ENCODE results near the gene TTR. TPM values are rescaled to one million over a fixed set of nuclear protein-coding genes. Genes with fewer than 3 reads are reported as not detected.

Gene TTR
- total RNA-seq, 3 donors from 2014 or later, result not detected

DNA sequence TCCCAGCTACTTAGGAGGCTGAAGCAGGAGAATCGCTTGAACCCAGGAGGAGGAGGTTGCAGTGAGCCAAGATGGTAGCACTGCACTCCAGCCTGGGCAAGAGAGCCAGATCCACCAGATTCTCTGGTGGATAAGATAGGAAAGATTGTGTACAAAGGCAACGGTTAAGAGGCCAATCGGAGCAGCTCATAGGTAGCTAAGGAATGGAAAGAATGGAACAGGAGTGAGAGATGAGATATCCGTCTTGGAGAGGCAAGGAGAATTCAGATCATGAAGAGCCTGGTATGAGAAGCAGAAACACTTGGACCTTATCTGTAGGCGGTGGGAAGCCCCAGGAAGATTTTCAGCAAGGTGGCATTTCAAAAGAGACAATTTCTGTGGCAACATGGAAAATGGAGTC is 27.1 kb downstream of the TTR start:
- Histone ChIP-seq H3K9me3 (no peaks in the 10 kb centered on the region), H3K27me3 (no peaks in the 10 kb centered on the region), H3K4me3 (no peak overlapping the region), H3K27ac (no peak overlapping the region), H3K4me1 (no peaks in the 10 kb centered on the region), H3K36me3 (no peaks in the 10 kb centered on the region)
- intact Hi-C loops (cut with DNase I; ENCODE audit: low total_unique reads), result no loop called here
- DNase-seq (ENCODE audit: low spot score in 2 of 2), result no peak
- TF ChIP-seq POLR2A (IDR thresholded peaks at IDR 0.05) (no peak), POLR2AphosphoS5 (IDR thresholded peaks at IDR 0.05) (no peak)
- TF ChIP-seq, protein P1, sequence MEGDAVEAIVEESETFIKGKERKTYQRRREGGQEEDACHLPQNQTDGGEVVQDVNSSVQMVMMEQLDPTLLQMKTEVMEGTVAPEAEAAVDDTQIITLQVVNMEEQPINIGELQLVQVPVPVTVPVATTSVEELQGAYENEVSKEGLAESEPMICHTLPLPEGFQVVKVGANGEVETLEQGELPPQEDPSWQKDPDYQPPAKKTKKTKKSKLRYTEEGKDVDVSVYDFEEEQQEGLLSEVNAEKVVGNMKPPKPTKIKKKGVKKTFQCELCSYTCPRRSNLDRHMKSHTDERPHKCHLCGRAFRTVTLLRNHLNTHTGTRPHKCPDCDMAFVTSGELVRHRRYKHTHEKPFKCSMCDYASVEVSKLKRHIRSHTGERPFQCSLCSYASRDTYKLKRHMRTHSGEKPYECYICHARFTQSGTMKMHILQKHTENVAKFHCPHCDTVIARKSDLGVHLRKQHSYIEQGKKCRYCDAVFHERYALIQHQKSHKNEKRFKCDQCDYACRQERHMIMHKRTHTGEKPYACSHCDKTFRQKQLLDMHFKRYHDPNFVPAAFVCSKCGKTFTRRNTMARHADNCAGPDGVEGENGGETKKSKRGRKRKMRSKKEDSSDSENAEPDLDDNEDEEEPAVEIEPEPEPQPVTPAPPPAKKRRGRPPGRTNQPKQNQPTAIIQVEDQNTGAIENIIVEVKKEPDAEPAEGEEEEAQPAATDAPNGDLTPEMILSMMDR (IDR thresholded peaks at IDR 0.05), result no peak

DNA sequence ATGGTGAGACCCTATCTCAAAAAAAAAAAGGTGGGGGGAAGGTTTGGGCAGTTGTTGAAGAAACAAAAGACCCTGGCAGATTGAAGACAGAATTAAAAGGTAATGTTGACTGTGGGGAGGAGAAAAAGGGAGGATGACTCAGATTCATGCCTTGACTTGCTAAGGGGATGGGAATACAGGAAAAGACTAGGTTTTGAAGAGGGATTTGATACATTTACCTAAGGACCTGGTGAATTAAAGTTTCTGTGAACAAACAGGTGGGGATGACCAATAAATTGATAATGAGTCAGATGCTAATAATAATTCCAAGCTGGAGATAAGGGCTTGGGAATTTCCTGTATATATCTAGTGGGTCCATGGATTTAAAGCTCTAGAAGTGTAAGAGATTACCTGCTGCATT is 27.6 kb downstream of the TTR start:
- Histone ChIP-seq H3K27me3 (no peaks in the 10 kb centered on the region), H3K36me3 (no peaks in the 10 kb centered on the region), H3K9me3 (no peaks in the 10 kb centered on the region), H3K27ac (no peak overlapping the region), H3K4me3 (no peak overlapping the region), H3K4me1 (no peaks in the 10 kb centered on the region)
- intact Hi-C loops (cut with DNase I; ENCODE audit: low total_unique reads), result no loop called here
- no peak for TF ChIP-seq POLR2A (IDR thresholded peaks at IDR 0.05)
- TF ChIP-seq, protein P1 (IDR thresholded peaks at IDR 0.05), result no peak
- TF ChIP-seq POLR2AphosphoS5 (IDR thresholded peaks at IDR 0.05), result no peak
- DNase-seq (ENCODE audit: low spot score in 2 of 2), result no peak

DNA sequence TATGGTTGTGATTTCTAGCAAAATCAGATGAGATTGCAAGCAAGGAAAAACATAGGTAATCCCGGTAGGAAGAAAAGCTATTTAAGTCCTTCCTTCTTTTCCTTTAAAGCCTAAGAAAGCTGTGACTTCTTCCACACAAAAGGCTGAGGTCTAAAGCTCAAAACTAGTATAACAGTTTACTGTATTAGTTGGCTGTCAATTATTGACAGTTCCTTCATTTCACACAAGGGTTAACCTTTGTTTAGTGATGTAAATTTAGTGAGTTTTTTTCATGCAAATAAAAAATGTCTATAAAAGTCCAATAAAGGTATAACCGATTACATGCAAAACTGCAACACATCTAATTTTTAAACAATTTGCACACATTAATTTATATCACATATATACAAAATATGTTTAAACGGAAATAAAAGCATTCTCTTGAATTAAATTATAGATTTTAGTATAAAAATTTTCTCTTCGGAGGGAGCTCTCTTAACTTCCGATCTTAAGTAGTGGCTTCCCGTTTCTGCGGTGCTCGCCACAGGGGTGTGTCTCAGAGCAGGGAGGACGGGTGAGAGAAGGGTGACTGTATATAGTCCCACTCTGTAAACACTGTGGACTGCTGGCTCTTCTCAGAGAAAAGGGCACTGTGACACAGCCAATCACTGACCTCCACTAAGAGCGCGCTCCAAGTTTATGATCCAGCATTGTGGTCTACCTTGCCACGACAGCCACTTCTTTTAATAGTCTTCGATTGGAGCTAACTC is 33.4 kb downstream of the TTR start:
- Histone ChIP-seq H3K27me3 (no peaks in the 10 kb centered on the region), H3K36me3 (peaks cover 5% of the 10 kb centered on the region), H3K4me3 (no peak overlapping the region), H3K9me3 (no peaks in the 10 kb centered on the region), H3K27ac (no peak overlapping the region), H3K4me1 (no peaks in the 10 kb centered on the region)
- intact Hi-C loops (cut with DNase I; ENCODE audit: low total_unique reads), result no loop called here
- no peak for DNase-seq (ENCODE audit: low spot score in 2 of 2)
- no peak for TF ChIP-seq POLR2AphosphoS5 (IDR thresholded peaks at IDR 0.05)
- TF ChIP-seq, protein P1 (IDR thresholded peaks at IDR 0.05), result no peak
- TF ChIP-seq POLR2A (IDR thresholded peaks at IDR 0.05), result no peak

DNA sequence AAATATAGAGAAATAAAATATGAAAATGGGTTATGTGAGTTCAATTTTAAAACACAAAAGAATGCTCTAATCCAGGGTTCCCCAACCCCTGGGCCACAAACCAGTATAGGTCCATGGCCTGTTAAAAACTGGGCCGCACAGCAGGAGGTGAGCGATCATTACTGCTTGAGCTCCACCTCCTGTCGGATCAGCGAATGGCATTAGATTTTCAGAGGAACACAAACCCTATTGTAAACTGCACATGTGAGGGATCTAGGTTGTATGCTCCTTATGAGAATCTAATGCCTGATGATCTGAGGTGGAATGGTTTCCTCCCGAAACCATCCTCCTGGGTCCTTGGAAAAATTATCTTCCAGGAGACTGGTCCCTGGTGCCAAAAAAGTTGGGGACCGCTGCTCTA is 34.7 kb downstream of the TTR start:
- H3K27ac ChIP-seq, result no peak overlapping the region
- H3K9me3 ChIP-seq, result no peaks in the 10 kb centered on the region
- intact Hi-C loops (cut with DNase I; ENCODE audit: low total_unique reads), result no loop called here
- H3K27me3 ChIP-seq, result no peaks in the 10 kb centered on the region
- no peak for DNase-seq (ENCODE audit: low spot score in 2 of 2)
- no peak overlapping the region for H3K4me3 ChIP-seq
- peaks cover 5% of the 10 kb centered on the region for H3K36me3 ChIP-seq
- TF ChIP-seq POLR2AphosphoS5 (IDR thresholded peaks at IDR 0.05), result no peak
- TF ChIP-seq POLR2A (IDR thresholded peaks at IDR 0.05), result no peak
- H3K4me1 ChIP-seq, result no peaks in the 10 kb centered on the region

DNA sequence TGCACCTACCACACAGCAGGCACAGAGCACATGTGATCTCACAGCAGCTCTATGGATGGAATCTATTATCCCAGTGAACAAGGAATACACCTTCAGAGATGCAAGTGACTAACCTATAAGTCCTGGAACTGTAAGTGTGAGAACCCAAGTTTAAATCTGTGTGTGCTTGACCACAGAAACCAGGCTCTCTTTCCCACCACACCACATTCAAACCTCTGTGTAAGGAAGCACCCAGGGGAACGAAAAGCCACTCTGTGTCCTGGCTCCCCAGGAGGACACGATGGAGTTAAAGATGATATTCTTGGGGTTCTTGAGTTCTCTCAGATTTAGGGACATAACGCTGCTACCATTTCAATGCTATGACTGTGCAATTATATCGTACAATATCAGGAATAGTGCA is 38.9 kb downstream of the TTR start:
- Histone ChIP-seq H3K27me3 (no peaks in the 10 kb centered on the region), H3K9me3 (no peaks in the 10 kb centered on the region), H3K4me1 (no peaks in the 10 kb centered on the region), H3K36me3 (peaks cover 5% of the 10 kb centered on the region), H3K4me3 (no peak overlapping the region), H3K27ac (no peak overlapping the region)
- intact Hi-C loops (cut with DNase I; ENCODE audit: low total_unique reads), result no loop called here
- DNase-seq (ENCODE audit: low spot score in 2 of 2), result no peak
- no peak for TF ChIP-seq POLR2A (IDR thresholded peaks at IDR 0.05)
- TF ChIP-seq, protein P1 (IDR thresholded peaks at IDR 0.05), result no peak
- no peak for TF ChIP-seq POLR2AphosphoS5 (IDR thresholded peaks at IDR 0.05)
